OCI-LY7 (cell line): ENCODE measurements around the gene NDUFS6.

ENCODE experiments used
- CTCF ChIP-seq: fragments of 200-600 bp; sonication (generic); conservative IDR thresholded peaks from 2 replicates; pipeline ENCODE4 v1.5.1; 2014; ENCODE audit warnings: mild to moderate bottlenecking, antibody characterized with exemption, low read length, moderate library complexity, mixed read lengths
- EZH2phosphoT487 ChIP-seq: fragments of 200-600 bp; sonication (generic); IDR thresholded peaks from 2 replicates; pipeline ENCODE4 v1.6.1; 2018; ENCODE audit warnings: low read depth, borderline replicate concordance, mild to moderate bottlenecking, mixed run types, antibody characterized with exemption, low read length, moderate library complexity, mixed read lengths

DNA sequence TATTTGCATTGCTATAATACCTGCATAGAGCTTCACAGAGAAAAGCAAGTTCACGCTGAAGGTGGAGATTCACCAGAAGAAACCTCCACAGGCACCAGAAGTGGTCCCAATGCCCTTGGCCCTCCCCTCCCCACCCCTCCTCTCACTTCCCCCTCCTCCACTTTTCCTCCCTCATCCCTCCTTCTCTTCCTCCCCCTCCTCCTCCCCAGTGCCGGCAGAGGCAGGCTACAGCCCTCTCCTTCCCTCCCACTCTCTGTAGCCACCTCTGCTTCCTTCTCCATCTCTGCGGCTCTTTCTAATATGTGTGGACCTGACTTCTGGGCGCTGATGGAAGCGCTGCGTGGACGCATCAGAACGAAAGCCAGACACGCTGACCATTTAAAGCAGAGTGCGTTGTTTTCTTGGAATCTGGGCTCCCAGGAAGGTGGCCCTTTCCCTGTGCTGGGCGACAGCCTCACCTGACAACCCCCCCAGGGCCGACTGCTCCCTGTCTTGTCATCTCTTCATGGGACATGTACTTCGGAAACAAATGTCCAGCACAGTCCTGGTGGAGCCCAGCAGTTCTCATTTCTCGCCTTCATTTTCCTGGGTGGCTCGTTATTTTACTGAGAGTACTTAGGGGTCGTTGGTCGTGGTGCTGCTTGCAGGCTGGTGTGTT is 29.5 kb downstream of the NDUFS6 start:
- no peak for TF ChIP-seq CTCF
- TF ChIP-seq EZH2phosphoT487: no peak
